Measurements from ENCODE around the gene INO80D.
"Not testable (repeated sequence)": the region's sequence is repeated elsewhere in the genome, so short reads cannot be mapped to it uniquely, and the experiment has no call there.

Gene INO80D

GRCh38 chr2:206031162-206031784, 54.7 kb downstream of the INO80D start:
- no peak for DNase-seq (ENCODE audit: low spot score)

- DNase-seq (ENCODE audit: low spot score) = no peak
These were observed 57.9 kb downstream of the INO80D start for GRCh38 chr2:206028101-206028500.

GRCh38 chr2:206023183-206023582, 62.8 kb downstream of the INO80D start:
- DNase-seq (ENCODE audit: low spot score) = no peak

- DNase-seq (ENCODE audit: low spot score) = no peak
These were observed 65.8 kb downstream of the INO80D start for GRCh38 chr2:206020171-206020570.

- not testable (repeated sequence) for DNase-seq (ENCODE audit: low spot score)
These were observed 70.2 kb downstream of the INO80D start for GRCh38 chr2:206015746-206016145.

- DNase-seq (ENCODE audit: low spot score) = no peak
These were observed 74.2 kb downstream of the INO80D start for GRCh38 chr2:206011795-206012194.

GRCh38 chr2:206011018-206011614, 74.9 kb downstream of the INO80D start:
- no peak for DNase-seq (ENCODE audit: low spot score)

GRCh38 chr2:206004004-206004693, 81.8 kb downstream of the INO80D start:
- peak; percentile 48 for DNase-seq (ENCODE audit: low spot score)

- no peak for DNase-seq (ENCODE audit: low spot score)
These were observed 83.5 kb downstream of the INO80D start for GRCh38 chr2:206002440-206002839.

- no peak for DNase-seq (ENCODE audit: low spot score)
These were observed 84.1 kb downstream of the INO80D start for GRCh38 chr2:206001912-206002311.

- no peak for DNase-seq (ENCODE audit: low spot score)
These were observed 85.2 kb downstream of the INO80D start for GRCh38 chr2:206000776-206001175.

GRCh38 chr2:205998583-205998982, 87.4 kb downstream of the INO80D start:
- DNase-seq (ENCODE audit: low spot score) = no peak

GRCh38 chr2:205996161-205996560, 89.8 kb downstream of the INO80D start:
- DNase-seq (ENCODE audit: low spot score) = no peak

- no peak for DNase-seq (ENCODE audit: low spot score)
These were observed 90.7 kb downstream of the INO80D start for GRCh38 chr2:205995260-205995659.

GRCh38 chr2:205994344-205994743, 91.6 kb downstream of the INO80D start:
- no peak for DNase-seq (ENCODE audit: low spot score)

- no peak for DNase-seq (ENCODE audit: low spot score)
These were observed 95.9 kb downstream of the INO80D start for GRCh38 chr2:205990104-205990503.

GRCh38 chr2:205989271-205990071, 96.5 kb downstream of the INO80D start:
- no peak for DNase-seq (ENCODE audit: low spot score)

GRCh38 chr2:205988681-205989080, 97.3 kb downstream of the INO80D start:
- not testable (repeated sequence) for DNase-seq (ENCODE audit: low spot score)

GRCh38 chr2:205988274-205988673, 97.7 kb downstream of the INO80D start:
- DNase-seq (ENCODE audit: low spot score) = no peak

GRCh38 chr2:205986334-205986733, 99.6 kb downstream of the INO80D start:
- not testable (repeated sequence) for DNase-seq (ENCODE audit: low spot score)

- DNase-seq (ENCODE audit: low spot score) = no peak
These were observed 101.6 kb downstream of the INO80D start for GRCh38 chr2:205984381-205984780.

GRCh38 chr2:205982776-205983327, 103.1 kb downstream of the INO80D start:
- no peak for DNase-seq (ENCODE audit: low spot score)
